GM23338 (cell line): Measurements from ENCODE around the gene GPATCH4. TPM values are rescaled to one million over a fixed set of nuclear protein-coding genes. Genes with fewer than 3 reads are reported as not detected.

Experiments used
- ATAC-seq: fragments of 200-7000 bp; cut with Tn5 transposase; 3 replicates; pipeline ENCODE4 v1.9.1; 2020
- DNase-seq: peaks from one replicate; pipeline ENCODE4 v3.0.0-alpha.2; 2015; ENCODE audit warnings: low spot score
- H2AFZ ChIP-seq: fragments of 200-600 bp; sonication (generic); 2 replicates; pipeline ENCODE4 v1.8.0; 2016; ENCODE audit warnings: antibody characterized with exemption, mild to moderate bottlenecking, moderate library complexity
- H3F3A ChIP-seq: fragments of 200-600 bp; sonication (generic); replicated peaks from 2 replicates; pipeline ENCODE4 v1.8.0; 2017; ENCODE audit warnings: antibody characterized with exemption, mixed run types, low read depth
- H3K27ac ChIP-seq: fragments of 200-600 bp; sonication (generic); 2 replicates; pipeline ENCODE4 v1.6.1; 2016; ENCODE audit warnings: low read depth
- H3K27me3 ChIP-seq: fragments of 200-600 bp; sonication (generic); 2 replicates; pipeline ENCODE4 v1.8.0; 2016; ENCODE audit warnings: mild to moderate bottlenecking, mixed run types, moderate library complexity; ENCODE audit not compliant: insufficient read depth
- H3K36me3 ChIP-seq: fragments of 200-600 bp; sonication (generic); 2 replicates; pipeline ENCODE4 v1.8.0; 2016; ENCODE audit warnings: mild to moderate bottlenecking; ENCODE audit not compliant: insufficient read depth
- H3K4me1 ChIP-seq: fragments of 200-600 bp; sonication (generic); 2 replicates; pipeline ENCODE4 v1.8.0; 2016; ENCODE audit warnings: mild to moderate bottlenecking, moderate library complexity; ENCODE audit not compliant: insufficient read depth
- H3K4me2 ChIP-seq: fragments of 200-600 bp; sonication (generic); 2 replicates; pipeline ENCODE4 v1.7.1; 2017; ENCODE audit warnings: mixed run types
- H3K4me3 ChIP-seq: fragments of 200-600 bp; sonication (generic); 2 replicates; pipeline ENCODE4 v1.6.1; 2016; ENCODE audit warnings: mixed run types
- H3K79me2 ChIP-seq: fragments of 200-600 bp; sonication (generic); replicated peaks from 2 replicates; pipeline ENCODE4 v1.8.0; 2017; ENCODE audit warnings: mild to moderate bottlenecking; ENCODE audit not compliant: insufficient read depth
- H3K9me2 ChIP-seq: fragments of 200-600 bp; sonication (generic); 2 replicates; pipeline ENCODE4 v1.8.0; 2017; ENCODE audit not compliant: insufficient read depth
- H4K20me1 ChIP-seq: fragments of 200-600 bp; sonication (generic); replicated peaks from 2 replicates; pipeline ENCODE4 v1.8.0; 2017; ENCODE audit warnings: mild to moderate bottlenecking; ENCODE audit not compliant: insufficient read depth
- H3K27ac Mint-ChIP-seq: 2 replicates; pipeline ENCODE4 v1.8.0; 2020; ENCODE audit warnings: inconsistent platforms, mild to moderate bottlenecking, moderate library complexity, mixed read lengths
- H3K27me3 Mint-ChIP-seq: 3 replicates; pipeline ENCODE4 v1.8.0; 2022; ENCODE audit warnings: low read depth, mild to moderate bottlenecking, moderate library complexity, mixed read lengths, inconsistent platforms; ENCODE audit not compliant: insufficient read depth, poor library complexity
- H3K36me3 Mint-ChIP-seq: 3 replicates; pipeline ENCODE4 v1.8.0; 2021; ENCODE audit warnings: low read depth, mild to moderate bottlenecking, inconsistent platforms, moderate library complexity, mixed read lengths
- H3K4me1 Mint-ChIP-seq: 3 replicates; pipeline ENCODE4 v1.8.0; 2020; ENCODE audit warnings: mild to moderate bottlenecking, inconsistent platforms, mixed read lengths
- H3K4me3 Mint-ChIP-seq: 3 replicates; pipeline ENCODE4 v1.8.0; 2021; ENCODE audit warnings: moderate library complexity, mild to moderate bottlenecking, inconsistent platforms, mixed read lengths
- H3K9me3 Mint-ChIP-seq: 3 replicates; pipeline ENCODE4 v1.8.0; 2020; ENCODE audit warnings: moderate library complexity, mild to moderate bottlenecking, inconsistent platforms, mixed read lengths
- CREB1 ChIP-seq: fragments of 250-450 bp; sonication (Bioruptor Pico); IDR thresholded peaks from 2 replicates; pipeline ENCODE4 v1.5.0; 2020; ENCODE audit warnings: low read depth, mild to moderate bottlenecking, moderate library complexity
- EZH2 ChIP-seq: fragments of 200-600 bp; sonication (generic); IDR thresholded peaks from one replicate; pipeline ENCODE4 v1.8.0; 2017; ENCODE audit warnings: antibody characterized with exemption, mild to moderate bottlenecking, low read depth; ENCODE audit not compliant: unreplicated experiment
- JUNB ChIP-seq: IDR thresholded peaks from one replicate; pipeline ENCODE4 v1.6.1; 2016; ENCODE audit warnings: antibody characterized with exemption; ENCODE audit not compliant: unreplicated experiment
- NANOG ChIP-seq: IDR thresholded peaks from 2 replicates; pipeline ENCODE4 v1.6.1; 2016; ENCODE audit warnings: antibody characterized with exemption, borderline replicate concordance
- ZNF462 ChIP-seq: fragments of 250-450 bp; sonication (Bioruptor Pico); IDR thresholded peaks from 2 replicates; pipeline ENCODE4 v1.5.0; 2020; ENCODE audit warnings: mild to moderate bottlenecking, moderate library complexity
- polyA plus RNA-seq: library from polyadenylated mRNA; unstranded; fragments of >200 nt; fragmentation: Nextera tagmentation; extraction: Ambion mirVana; gene quantifications from 2 replicates; pipeline ENCODE4 v1.2.1, GENCODE V29; 2016
- total RNA-seq: library from RNA; depleted of rRNA; stranded (reverse); fragments of >200 nt; shearing (Covaris generic); gene quantifications from 2 replicates; pipeline ENCODE4 v1.2.3, GENCODE V29; 2014
- TF ChIP-seq, protein P1 (sequence below), 2 experiments: fragments of 200-600 bp in 1 of 2; sonication (generic) in 1 of 2; conservative IDR thresholded peaks; 2 replicates each; pipeline versions ENCODE4 v1.5.1 to v1.6.1; 2016 to 2017; ENCODE audit warnings: antibody characterized with exemption in 2 of 2, low read depth in 2 of 2, mild to moderate bottlenecking in 2 of 2, moderate library complexity in 1 of 2
- TF ChIP-seq, protein P2 (sequence below): IDR thresholded peaks from one replicate; pipeline ENCODE4 v1.6.1; 2018; ENCODE audit warnings: antibody characterized with exemption; ENCODE audit not compliant: unreplicated experiment
- TF ChIP-seq, protein P3 (sequence below): IDR thresholded peaks from 2 replicates; pipeline ENCODE4 v1.6.1; 2016; ENCODE audit warnings: antibody characterized with exemption

GPATCH4 gene
- total and polyA plus RNA-seq, 2 experiments from 2014 or later = 58.9 to 187 TPM

DNA sequence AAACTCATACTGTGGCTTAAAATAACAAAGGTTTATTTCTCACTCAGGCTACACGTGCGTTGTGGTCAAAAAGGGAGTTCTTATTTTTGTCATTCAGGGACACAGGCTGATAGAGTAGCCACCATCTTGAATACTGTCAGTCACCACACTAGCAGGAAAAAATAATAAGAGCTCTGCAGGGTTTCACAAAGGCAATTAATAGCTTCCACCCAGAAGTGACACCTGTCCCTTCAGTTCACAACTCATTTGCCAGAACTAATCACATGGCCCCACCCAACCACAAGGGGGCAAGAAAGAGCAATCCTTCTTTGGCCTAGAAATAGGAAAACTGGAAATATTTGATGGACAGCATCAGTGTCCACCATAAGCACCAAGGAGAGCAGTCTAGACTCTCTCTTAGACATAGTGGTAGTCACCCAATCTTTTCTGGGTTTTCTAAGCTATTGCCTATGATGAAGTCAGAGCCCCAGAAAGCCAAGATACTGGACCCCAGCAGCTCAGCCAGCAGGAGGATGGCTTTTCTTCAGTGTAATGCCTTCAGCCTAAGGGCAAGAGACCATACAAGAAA, 26.1 kb upstream of the GPATCH4 start:
- TF ChIP-seq JUNB (no peak), CREB1 (CRISPR knock-in tag) (no peak), EZH2 (no peak)
- TF ChIP-seq, protein P1, sequence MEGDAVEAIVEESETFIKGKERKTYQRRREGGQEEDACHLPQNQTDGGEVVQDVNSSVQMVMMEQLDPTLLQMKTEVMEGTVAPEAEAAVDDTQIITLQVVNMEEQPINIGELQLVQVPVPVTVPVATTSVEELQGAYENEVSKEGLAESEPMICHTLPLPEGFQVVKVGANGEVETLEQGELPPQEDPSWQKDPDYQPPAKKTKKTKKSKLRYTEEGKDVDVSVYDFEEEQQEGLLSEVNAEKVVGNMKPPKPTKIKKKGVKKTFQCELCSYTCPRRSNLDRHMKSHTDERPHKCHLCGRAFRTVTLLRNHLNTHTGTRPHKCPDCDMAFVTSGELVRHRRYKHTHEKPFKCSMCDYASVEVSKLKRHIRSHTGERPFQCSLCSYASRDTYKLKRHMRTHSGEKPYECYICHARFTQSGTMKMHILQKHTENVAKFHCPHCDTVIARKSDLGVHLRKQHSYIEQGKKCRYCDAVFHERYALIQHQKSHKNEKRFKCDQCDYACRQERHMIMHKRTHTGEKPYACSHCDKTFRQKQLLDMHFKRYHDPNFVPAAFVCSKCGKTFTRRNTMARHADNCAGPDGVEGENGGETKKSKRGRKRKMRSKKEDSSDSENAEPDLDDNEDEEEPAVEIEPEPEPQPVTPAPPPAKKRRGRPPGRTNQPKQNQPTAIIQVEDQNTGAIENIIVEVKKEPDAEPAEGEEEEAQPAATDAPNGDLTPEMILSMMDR (conservative IDR thresholded peaks at IDR 0.05; ENCODE audit: low read depth in 2 of 2) = peak; percentile 87 to 95
- TF ChIP-seq, protein P2, sequence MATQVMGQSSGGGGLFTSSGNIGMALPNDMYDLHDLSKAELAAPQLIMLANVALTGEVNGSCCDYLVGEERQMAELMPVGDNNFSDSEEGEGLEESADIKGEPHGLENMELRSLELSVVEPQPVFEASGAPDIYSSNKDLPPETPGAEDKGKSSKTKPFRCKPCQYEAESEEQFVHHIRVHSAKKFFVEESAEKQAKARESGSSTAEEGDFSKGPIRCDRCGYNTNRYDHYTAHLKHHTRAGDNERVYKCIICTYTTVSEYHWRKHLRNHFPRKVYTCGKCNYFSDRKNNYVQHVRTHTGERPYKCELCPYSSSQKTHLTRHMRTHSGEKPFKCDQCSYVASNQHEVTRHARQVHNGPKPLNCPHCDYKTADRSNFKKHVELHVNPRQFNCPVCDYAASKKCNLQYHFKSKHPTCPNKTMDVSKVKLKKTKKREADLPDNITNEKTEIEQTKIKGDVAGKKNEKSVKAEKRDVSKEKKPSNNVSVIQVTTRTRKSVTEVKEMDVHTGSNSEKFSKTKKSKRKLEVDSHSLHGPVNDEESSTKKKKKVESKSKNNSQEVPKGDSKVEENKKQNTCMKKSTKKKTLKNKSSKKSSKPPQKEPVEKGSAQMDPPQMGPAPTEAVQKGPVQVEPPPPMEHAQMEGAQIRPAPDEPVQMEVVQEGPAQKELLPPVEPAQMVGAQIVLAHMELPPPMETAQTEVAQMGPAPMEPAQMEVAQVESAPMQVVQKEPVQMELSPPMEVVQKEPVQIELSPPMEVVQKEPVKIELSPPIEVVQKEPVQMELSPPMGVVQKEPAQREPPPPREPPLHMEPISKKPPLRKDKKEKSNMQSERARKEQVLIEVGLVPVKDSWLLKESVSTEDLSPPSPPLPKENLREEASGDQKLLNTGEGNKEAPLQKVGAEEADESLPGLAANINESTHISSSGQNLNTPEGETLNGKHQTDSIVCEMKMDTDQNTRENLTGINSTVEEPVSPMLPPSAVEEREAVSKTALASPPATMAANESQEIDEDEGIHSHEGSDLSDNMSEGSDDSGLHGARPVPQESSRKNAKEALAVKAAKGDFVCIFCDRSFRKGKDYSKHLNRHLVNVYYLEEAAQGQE = peak; percentile 14
- TF ChIP-seq, protein P3, sequence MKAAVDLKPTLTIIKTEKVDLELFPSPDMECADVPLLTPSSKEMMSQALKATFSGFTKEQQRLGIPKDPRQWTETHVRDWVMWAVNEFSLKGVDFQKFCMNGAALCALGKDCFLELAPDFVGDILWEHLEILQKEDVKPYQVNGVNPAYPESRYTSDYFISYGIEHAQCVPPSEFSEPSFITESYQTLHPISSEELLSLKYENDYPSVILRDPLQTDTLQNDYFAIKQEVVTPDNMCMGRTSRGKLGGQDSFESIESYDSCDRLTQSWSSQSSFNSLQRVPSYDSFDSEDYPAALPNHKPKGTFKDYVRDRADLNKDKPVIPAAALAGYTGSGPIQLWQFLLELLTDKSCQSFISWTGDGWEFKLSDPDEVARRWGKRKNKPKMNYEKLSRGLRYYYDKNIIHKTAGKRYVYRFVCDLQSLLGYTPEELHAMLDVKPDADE = no peak
- Histone ChIP-seq H3K4me2 (no peak overlapping the region), H3K27ac (no peak overlapping the region), H3F3A (peaks cover 12% of the 10 kb centered on the region; the same call in 1 of the 2 replicates), H3K4me3 (no peak overlapping the region), H3K4me1 (peaks cover 6% of the 10 kb centered on the region; the same call in 1 of the 2 replicates), H3K79me2 (no peaks in the 10 kb centered on the region), H3K36me3 (no peaks in the 10 kb centered on the region; the same call in 1 of the 2 replicates), H3K27me3 (peaks cover 55% of the 10 kb centered on the region), H2AFZ (no peak overlapping the region), H4K20me1 (no peaks in the 10 kb centered on the region), H3K9me2 (no peaks in the 10 kb centered on the region)
- Mint-ChIP-seq H3K36me3 (no peaks in the 10 kb centered on the region), H3K27me3 (peaks cover 48% of the 10 kb centered on the region), H3K4me1 (peaks cover 7% of the 10 kb centered on the region), H3K27ac (no peak overlapping the region), H3K9me3 (no peaks in the 10 kb centered on the region; the same call in 2 of the 3 replicates), H3K4me3 (no peak overlapping the region)
- peak; percentile 75 for DNase-seq
- ATAC-seq = no peak

DNA sequence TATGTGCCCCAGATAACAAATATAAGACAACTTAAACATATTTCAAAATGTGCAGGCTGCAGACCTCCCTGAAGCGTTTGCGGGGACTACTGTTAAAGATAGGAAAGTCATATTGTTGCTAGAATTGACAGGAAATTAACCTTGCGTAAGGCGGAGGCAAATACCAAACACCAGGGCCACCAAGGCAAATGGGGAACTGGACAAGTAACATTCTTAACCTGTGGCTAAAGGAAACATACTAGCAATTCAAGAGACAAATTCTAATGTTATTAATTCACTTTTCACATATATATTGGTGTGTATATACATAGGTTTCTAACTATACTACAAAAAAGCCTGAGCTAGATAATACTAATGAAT, 24.8 kb upstream of the GPATCH4 start:
- ATAC-seq = no peak
- Histone ChIP-seq H3K79me2 (no peaks in the 10 kb centered on the region), H2AFZ (no peak overlapping the region), H3K4me2 (0 out of 2 replicates have a peak overlapping the region, but pooled peaks have one; percentile 95), H3K4me3 (peak overlapping the region; percentile 78; the same call in 1 of the 2 replicates), H3K27me3 (peaks cover 68% of the 10 kb centered on the region), H3K9me2 (no peaks in the 10 kb centered on the region), H3K27ac (no peak overlapping the region), H3K4me1 (peaks cover 6% of the 10 kb centered on the region; the same call in 1 of the 2 replicates), H3F3A (peaks cover 12% of the 10 kb centered on the region; the same call in 1 of the 2 replicates), H3K36me3 (no peaks in the 10 kb centered on the region; the same call in 1 of the 2 replicates), H4K20me1 (no peaks in the 10 kb centered on the region)
- H3K4me3 Mint-ChIP-seq = peak overlapping the region; percentile 69; the same call in 2 of the 3 replicates
- DNase-seq = no peak
- H3K4me1 Mint-ChIP-seq = peaks cover 7% of the 10 kb centered on the region
- no peaks in the 10 kb centered on the region for H3K36me3 Mint-ChIP-seq
- peaks cover 50% of the 10 kb centered on the region for H3K27me3 Mint-ChIP-seq
- no peak overlapping the region for H3K27ac Mint-ChIP-seq
- H3K9me3 Mint-ChIP-seq = no peaks in the 10 kb centered on the region; the same call in 2 of the 3 replicates
- no peak for TF ChIP-seq NANOG
- TF ChIP-seq ZNF462 = no peak
